ENCODE measurements around the gene NFIB.

Gene NFIB

GRCh38 chr9:14084867-14085266 is 229.1 kb downstream of the NFIB start:
- no peak for DNase-seq (ENCODE audit: low read depth in 3 of 3, low spot score in 1 of 3)

- DNase-seq (ENCODE audit: low read depth in 3 of 3, low spot score in 1 of 3), result no peak
These were observed 230.6 kb downstream of the NFIB start for GRCh38 chr9:14083366-14083765.

- DNase-seq (ENCODE audit: low read depth in 3 of 3, low spot score in 1 of 3), result no peak
These were observed 231.2 kb downstream of the NFIB start for GRCh38 chr9:14082732-14083131.

GRCh38 chr9:14081745-14082144 is 232.2 kb downstream of the NFIB start:
- no peak for DNase-seq (ENCODE audit: low read depth in 3 of 3, low spot score in 1 of 3)

- DNase-seq (ENCODE audit: low read depth in 3 of 3, low spot score in 1 of 3), result no peak
These were observed 232.9 kb downstream of the NFIB start for GRCh38 chr9:14080959-14081542.

GRCh38 chr9:14079440-14079839 is 234.5 kb downstream of the NFIB start:
- no peak for DNase-seq (ENCODE audit: low read depth in 3 of 3, low spot score in 1 of 3)

GRCh38 chr9:14077672-14078071 is 236.3 kb downstream of the NFIB start:
- DNase-seq (ENCODE audit: low read depth in 3 of 3, low spot score in 1 of 3), result no peak

- no peak for DNase-seq (ENCODE audit: low read depth in 3 of 3, low spot score in 1 of 3)
These were observed 238.7 kb downstream of the NFIB start for GRCh38 chr9:14075218-14075617.

GRCh38 chr9:14072850-14073249 is 241.1 kb downstream of the NFIB start:
- no peak for DNase-seq (ENCODE audit: low read depth in 3 of 3, low spot score in 1 of 3)

- no peak for DNase-seq (ENCODE audit: low read depth in 3 of 3, low spot score in 1 of 3)
These were observed 242.5 kb downstream of the NFIB start for GRCh38 chr9:14071484-14071883.

- DNase-seq (ENCODE audit: low read depth in 3 of 3, low spot score in 1 of 3), result no peak
These were observed 245.3 kb downstream of the NFIB start for GRCh38 chr9:14068690-14069089.

GRCh38 chr9:14066831-14067230 is 247.1 kb downstream of the NFIB start:
- no peak for DNase-seq (ENCODE audit: low read depth in 3 of 3, low spot score in 1 of 3)

- DNase-seq (ENCODE audit: low read depth in 3 of 3, low spot score in 1 of 3), result no peak
These were observed 247.9 kb downstream of the NFIB start for GRCh38 chr9:14066032-14066431.

GRCh38 chr9:14064940-14065339 is 249.0 kb downstream of the NFIB start:
- DNase-seq (ENCODE audit: low read depth in 3 of 3, low spot score in 1 of 3), result no peak

- no peak for DNase-seq (ENCODE audit: low read depth in 3 of 3, low spot score in 1 of 3)
These were observed 250.2 kb downstream of the NFIB start for GRCh38 chr9:14063756-14064155.

GRCh38 chr9:14062586-14063221 is 251.2 kb downstream of the NFIB start:
- DNase-seq (ENCODE audit: low read depth in 3 of 3, low spot score in 1 of 3), result no peak

GRCh38 chr9:14061936-14062585 is 251.9 kb downstream of the NFIB start:
- no peak for DNase-seq (ENCODE audit: low read depth in 3 of 3, low spot score in 1 of 3)

- no peak for DNase-seq (ENCODE audit: low read depth in 3 of 3, low spot score in 1 of 3)
These were observed 255.6 kb downstream of the NFIB start for GRCh38 chr9:14058325-14058688.

- no peak for DNase-seq (ENCODE audit: low read depth in 3 of 3, low spot score in 1 of 3)
These were observed 256.3 kb downstream of the NFIB start for GRCh38 chr9:14057368-14058324.

- DNase-seq (ENCODE audit: low read depth in 3 of 3, low spot score in 1 of 3), result no peak
These were observed 257.6 kb downstream of the NFIB start for GRCh38 chr9:14056316-14056861.

- DNase-seq (ENCODE audit: low read depth in 3 of 3, low spot score in 1 of 3), result no peak
These were observed 259.8 kb downstream of the NFIB start for GRCh38 chr9:14054096-14054495.

All from stimulated activated CD4-positive, alpha-beta T cell treated with anti-CD3 and anti-CD28 coated beads, TNF-alpha, amount 100 ng/mL, for 1 hour (primary cell).